ENCODE measurements around the gene MAP3K14.

MAP3K14 gene

DNA sequence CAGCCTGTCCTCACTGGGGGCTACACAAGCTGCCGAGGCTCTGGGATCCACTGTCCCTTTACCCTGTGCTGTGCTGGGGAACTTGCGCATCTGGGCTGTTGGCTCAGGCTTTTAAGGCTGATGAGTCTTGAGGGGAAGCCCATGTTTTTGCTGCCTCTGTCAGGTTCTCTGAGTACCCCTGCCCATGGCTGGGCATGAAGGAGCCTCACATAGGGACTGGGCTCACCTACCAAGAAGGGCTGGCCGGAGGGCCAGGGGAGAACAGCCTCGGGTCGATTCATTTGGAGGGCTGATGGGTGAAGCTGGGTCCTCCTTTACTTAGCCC is 80.6 kb downstream of the MAP3K14 start:
- TF ChIP-seq CTCF (IDR thresholded peaks at IDR 0.05), result no peak
- Mint-ChIP-seq H3K4me3 (no peak overlapping the region), H3K27ac (no peak overlapping the region), H3K9me3 (no peaks in the 10 kb centered on the region), H3K4me1 (peaks cover 5% of the 10 kb centered on the region), H3K27me3 (ENCODE audit: low read depth, poor library complexity) (peaks cover 70% of the 10 kb centered on the region), H3K36me3 (ENCODE audit: low read depth) (no peaks in the 10 kb centered on the region)
- no peak for DNase-seq

GRCh38 chr17:45235416-45236281 is 81.2 kb downstream of the MAP3K14 start:
- Mint-ChIP-seq H3K36me3 (ENCODE audit: low read depth) (no peaks in the 10 kb centered on the region), H3K4me3 (no peak overlapping the region), H3K27me3 (ENCODE audit: low read depth, poor library complexity) (peaks cover 64% of the 10 kb centered on the region), H3K9me3 (no peaks in the 10 kb centered on the region), H3K27ac (no peak overlapping the region), H3K4me1 (peaks cover 5% of the 10 kb centered on the region)
- peak; percentile 84 for TF ChIP-seq CTCF (IDR thresholded peaks at IDR 0.05)
- peak; percentile 87 for DNase-seq

DNA sequence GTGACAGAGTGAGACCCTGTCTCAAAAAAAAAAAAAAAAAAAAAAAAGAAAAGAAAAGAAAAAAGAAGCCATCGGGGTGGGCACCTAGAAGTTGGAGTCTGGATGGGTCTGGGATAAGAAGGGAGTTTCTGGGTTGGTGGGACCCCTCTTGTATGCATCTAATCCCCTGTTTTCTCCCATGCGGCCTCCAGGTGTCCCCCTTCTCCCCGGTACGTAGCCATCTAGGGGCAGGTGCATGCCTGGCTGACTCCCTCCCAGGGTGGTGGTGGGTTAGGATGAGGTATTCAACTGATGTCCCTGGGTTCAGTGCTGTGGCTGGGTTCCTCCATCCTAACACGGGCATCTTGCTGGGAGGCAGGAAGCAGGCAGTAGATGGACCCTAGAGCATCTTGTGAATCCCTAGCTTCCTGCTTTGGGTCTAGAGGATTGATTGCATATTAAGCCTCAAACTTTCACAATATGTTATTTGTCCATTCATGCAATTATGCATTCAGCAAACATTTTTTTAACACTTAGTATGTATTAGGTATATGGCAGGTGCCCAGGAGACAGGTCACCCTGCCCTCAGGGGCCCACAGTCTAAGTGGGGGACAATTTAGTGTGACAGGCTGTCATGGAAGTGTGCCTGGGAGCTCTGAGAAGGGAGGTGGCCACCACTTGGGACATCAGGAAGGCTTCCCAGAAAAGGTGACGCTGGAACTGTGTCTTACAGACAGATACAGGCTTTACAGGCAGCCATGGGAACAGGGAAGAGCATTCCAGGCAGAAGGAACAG is 82.0 kb downstream of the MAP3K14 start:
- DNase-seq, result peak; percentile 47
- no peaks in the 10 kb centered on the region for H3K36me3 Mint-ChIP-seq (ENCODE audit: low read depth)
- H3K4me1 Mint-ChIP-seq, result peaks cover 5% of the 10 kb centered on the region
- H3K27ac Mint-ChIP-seq, result no peak overlapping the region
- H3K9me3 Mint-ChIP-seq, result no peaks in the 10 kb centered on the region
- TF ChIP-seq CTCF (IDR thresholded peaks at IDR 0.05), result peak; percentile 39
- H3K4me3 Mint-ChIP-seq, result no peak overlapping the region
- H3K27me3 Mint-ChIP-seq (ENCODE audit: low read depth, poor library complexity), result peaks cover 56% of the 10 kb centered on the region

DNA sequence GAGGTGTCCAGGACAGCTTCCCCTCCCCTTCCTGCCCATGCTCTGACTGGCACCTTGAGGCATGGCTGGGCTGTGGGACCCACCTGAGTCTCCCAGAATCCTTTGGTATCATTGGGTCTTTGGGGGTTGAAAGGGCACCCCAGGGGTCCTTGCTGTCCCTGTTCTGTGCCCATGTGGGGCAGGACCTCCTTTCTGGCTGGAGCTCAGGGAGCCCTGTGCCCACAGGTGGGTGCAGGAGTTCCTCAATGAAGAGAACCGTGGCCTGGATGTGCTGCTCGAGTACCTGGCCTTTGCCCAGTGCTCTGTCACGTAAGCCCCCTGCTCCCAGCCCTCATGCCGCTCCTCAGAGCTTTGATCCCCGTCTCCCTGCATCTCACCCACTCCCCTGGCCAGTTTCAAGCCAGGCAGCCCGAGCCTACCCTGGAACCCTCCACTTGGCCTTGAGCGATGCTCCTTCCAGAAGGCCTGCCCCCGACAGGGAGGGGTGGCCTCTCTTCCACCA is 83.3 kb downstream of the MAP3K14 start:
- peaks cover 44% of the 10 kb centered on the region for H3K27me3 Mint-ChIP-seq (ENCODE audit: low read depth, poor library complexity)

More for the DNA sequence above, 83.3 kb downstream of the MAP3K14 start:
- peaks cover 14% of the 10 kb centered on the region for H3K4me1 Mint-ChIP-seq
- no peak for DNase-seq
- H3K27ac Mint-ChIP-seq, result no peak overlapping the region
- H3K36me3 Mint-ChIP-seq (ENCODE audit: low read depth), result no peaks in the 10 kb centered on the region
- H3K4me3 Mint-ChIP-seq, result no peak overlapping the region
- no peaks in the 10 kb centered on the region for H3K9me3 Mint-ChIP-seq
- TF ChIP-seq CTCF (IDR thresholded peaks at IDR 0.05), result no peak
